Type B pancreatic cell (in vitro differentiated cells): ENCODE measurements around the gene BRD9. TPM values are rescaled to one million over a fixed set of nuclear protein-coding genes. Genes with fewer than 3 reads are reported as not detected.
"Not testable (repeated sequence)": the region's sequence is repeated elsewhere in the genome, so short reads cannot be mapped to it uniquely, and the experiment has no call there.

ENCODE experiments used
- DNase-seq: peaks from one replicate; pipeline ENCODE4 v3.0.0; 2021; ENCODE audit warnings: mixed read lengths; ENCODE audit not compliant: unreplicated experiment; ENCODE audit errors: extremely low spot score
- H3K27ac Mint-ChIP-seq: 2 replicates; pipeline ENCODE4 v1.8.0; 2021; ENCODE audit warnings: mild to moderate bottlenecking, mixed read lengths
- H3K27me3 Mint-ChIP-seq: 2 replicates; pipeline ENCODE4 v1.8.0; 2021; ENCODE audit warnings: mixed read lengths
- H3K36me3 Mint-ChIP-seq: 2 replicates; pipeline ENCODE4 v1.8.0; 2021; ENCODE audit warnings: mixed read lengths
- H3K4me1 Mint-ChIP-seq: one replicate; pipeline ENCODE4 v1.8.0; 2021; ENCODE audit warnings: mixed read lengths; ENCODE audit not compliant: unreplicated experiment
- H3K4me3 Mint-ChIP-seq: 2 replicates; pipeline ENCODE4 v1.8.0; 2021; ENCODE audit warnings: mild to moderate bottlenecking, mixed read lengths
- H3K9me3 Mint-ChIP-seq: 2 replicates; pipeline ENCODE4 v1.8.0; 2021; ENCODE audit warnings: mixed read lengths
- CTCF ChIP-seq: fragments of 200-600 bp; sonication (generic); conservative IDR thresholded peaks from 2 replicates; pipeline ENCODE4 v1.5.0; 2021; ENCODE audit warnings: antibody characterized with exemption, mild to moderate bottlenecking
- total RNA-seq: library from RNA; stranded (reverse); gene quantifications from 2 replicates; pipeline ENCODE4 v1.2.1, GENCODE V29; 2021; ENCODE audit warnings: low replicate concordance

BRD9 gene
- total RNA-seq, 1 donor from 2014 or later, result 55.6 TPM

- no peak for TF ChIP-seq CTCF
- DNase-seq, result no peak
- no peak overlapping the region for H3K4me3 Mint-ChIP-seq
- H3K27me3 Mint-ChIP-seq, result no peaks in the 10 kb centered on the region
- no peak overlapping the region for H3K27ac Mint-ChIP-seq
- peaks cover 5% of the 10 kb centered on the region for H3K4me1 Mint-ChIP-seq
- H3K9me3 Mint-ChIP-seq, result no peaks in the 10 kb centered on the region
- no peaks in the 10 kb centered on the region for H3K36me3 Mint-ChIP-seq
Measured at GRCh38 chr5:851553-851952, 41.0 kb downstream of the BRD9 start.

GRCh38 chr5:851076-851475 lies 41.5 kb downstream of the BRD9 start:
- Mint-ChIP-seq H3K36me3 (no peaks in the 10 kb centered on the region), H3K4me3 (no peak overlapping the region), H3K27me3 (no peaks in the 10 kb centered on the region), H3K4me1 (peaks cover 5% of the 10 kb centered on the region), H3K9me3 (no peaks in the 10 kb centered on the region), H3K27ac (no peak overlapping the region)
- no peak for DNase-seq
- no peak for TF ChIP-seq CTCF

- no peak for TF ChIP-seq CTCF
- Mint-ChIP-seq H3K27ac (no peak within 1 kb of the TSS), H3K27me3 (no peaks in the 10 kb centered on the region), H3K36me3 (no peaks in the 10 kb centered on the region), H3K9me3 (no peaks in the 10 kb centered on the region), H3K4me1 (peaks cover 5% of the 10 kb centered on the region), H3K4me3 (no peak within 1 kb of the TSS)
- no peak for DNase-seq
Measured at GRCh38 chr5:850511-851006, 42.0 kb downstream of the BRD9 start, which contains the start of gene ZDHHC11. Gene ZDHHC11 (minus strand): TSS chr5:850986. CDS start chr5:850602, 384 bp downstream.

- DNase-seq, result no peak
- H3K27ac Mint-ChIP-seq, result no peak overlapping the region
- H3K4me3 Mint-ChIP-seq, result no peak overlapping the region
- peaks cover 5% of the 10 kb centered on the region for H3K4me1 Mint-ChIP-seq
- H3K27me3 Mint-ChIP-seq, result no peaks in the 10 kb centered on the region
- TF ChIP-seq CTCF, result no peak
- H3K9me3 Mint-ChIP-seq, result no peaks in the 10 kb centered on the region
- no peaks in the 10 kb centered on the region for H3K36me3 Mint-ChIP-seq
Measured at GRCh38 chr5:849651-850301, 42.8 kb downstream of the BRD9 start.

- TF ChIP-seq CTCF, result no peak
- no peak for DNase-seq
- Mint-ChIP-seq H3K4me3 (no peak overlapping the region), H3K27me3 (no peaks in the 10 kb centered on the region), H3K27ac (no peak overlapping the region), H3K9me3 (no peaks in the 10 kb centered on the region), H3K36me3 (no peaks in the 10 kb centered on the region), H3K4me1 (peaks cover 5% of the 10 kb centered on the region)
Measured at GRCh38 chr5:848671-849111, 43.9 kb downstream of the BRD9 start.

- H3K4me3 Mint-ChIP-seq, H3K4me1 Mint-ChIP-seq, DNase-seq, H3K27ac Mint-ChIP-seq, H3K9me3 Mint-ChIP-seq, H3K36me3 Mint-ChIP-seq, H3K27me3 Mint-ChIP-seq: not testable (repeated sequence)
Measured at GRCh38 chr5:847736-848135, 44.9 kb downstream of the BRD9 start.

- not testable (repeated sequence) for H3K36me3 Mint-ChIP-seq
Measured at GRCh38 chr5:847212-847611, 45.4 kb downstream of the BRD9 start.

GRCh38 chr5:846602-847091 lies 46.0 kb downstream of the BRD9 start:
- not testable (repeated sequence) for H3K36me3 Mint-ChIP-seq, H3K4me3 Mint-ChIP-seq, H3K9me3 Mint-ChIP-seq, H3K27me3 Mint-ChIP-seq, H3K4me1 Mint-ChIP-seq
- H3K27ac Mint-ChIP-seq, result peak overlapping the region; percentile 17
- peak; percentile 69 for DNase-seq

More at GRCh38 chr5:847212-847611, 45.4 kb downstream of the BRD9 start:
- not testable (repeated sequence) for H3K9me3 Mint-ChIP-seq, DNase-seq, H3K4me3 Mint-ChIP-seq, H3K4me1 Mint-ChIP-seq, H3K27ac Mint-ChIP-seq, H3K27me3 Mint-ChIP-seq
